HL-60/S4 treated with phorbol 12-myristate 13-acetate at 8.2 ng/mL for 4 days and 3 days (cell line): Measurements from ENCODE around the gene FHAD1.

Experiments used
- in situ Hi-C: fragments of 300-500 bp; cut with MboI; formaldehyde crosslinking; loops from 2 replicates; pipeline ENCODE4 v1.15.0; 2022; ENCODE audit warnings: low sequenced_read_pairs

The FHAD1 gene

DNA sequence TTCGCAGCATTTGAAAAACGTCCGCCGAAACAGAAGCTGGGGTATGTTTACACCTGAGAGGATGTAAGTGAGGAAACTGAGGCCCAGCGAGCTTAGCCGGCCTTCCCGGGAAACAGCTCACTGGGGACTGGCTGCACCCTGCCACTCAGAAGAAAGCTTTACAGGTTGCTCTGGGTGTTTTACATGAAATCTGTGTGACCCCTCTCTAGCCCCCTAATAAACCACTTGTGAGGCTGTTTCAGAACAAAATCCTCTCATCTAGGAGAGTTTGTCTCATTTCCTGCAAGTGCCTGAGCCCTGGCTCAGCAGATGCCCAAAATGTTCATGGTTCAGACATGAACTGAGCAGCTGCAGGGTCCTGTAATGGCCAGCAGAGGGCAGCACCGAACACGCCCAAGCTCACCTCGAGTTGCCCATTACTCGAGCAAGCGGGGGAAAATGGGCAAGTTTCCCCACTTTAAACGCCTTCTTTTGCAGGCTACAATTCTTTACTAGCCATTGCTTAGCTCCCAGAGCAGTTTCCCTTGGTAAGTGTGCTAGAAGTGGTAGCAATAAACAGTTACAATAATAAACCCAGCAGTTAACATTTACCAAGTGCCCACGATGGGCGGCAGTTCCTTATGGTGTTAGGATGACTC is 76.4 kb downstream of the FHAD1 start:
- in situ Hi-C loops: no loop called here

GRCh38 chr1:15323989-15324868 is 77.2 kb downstream of the FHAD1 start:
- in situ Hi-C loops: no loop called here

DNA sequence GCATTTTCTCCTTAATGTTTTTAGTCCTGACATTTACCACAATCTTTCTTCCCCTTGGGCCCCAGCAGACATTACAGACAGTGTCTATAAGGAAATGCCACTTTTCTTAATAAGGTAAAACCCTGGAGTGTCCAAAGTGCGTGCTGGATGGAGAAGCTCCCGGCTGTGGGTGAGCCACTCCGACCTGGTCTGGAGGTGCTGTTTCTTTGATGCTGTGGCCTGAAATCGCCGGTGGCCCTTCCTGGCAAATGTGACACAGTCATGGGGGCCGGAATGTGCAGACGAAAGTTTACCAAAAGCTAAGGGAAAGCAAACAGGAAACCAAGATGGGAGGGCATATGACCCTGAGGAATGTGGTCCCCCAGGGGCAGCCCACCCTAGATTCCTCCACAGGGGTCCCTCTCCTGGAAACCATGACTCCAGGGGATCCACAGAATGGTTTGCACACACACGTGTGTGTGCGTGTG is 77.9 kb downstream of the FHAD1 start:
- in situ Hi-C loops: no loop called here

DNA sequence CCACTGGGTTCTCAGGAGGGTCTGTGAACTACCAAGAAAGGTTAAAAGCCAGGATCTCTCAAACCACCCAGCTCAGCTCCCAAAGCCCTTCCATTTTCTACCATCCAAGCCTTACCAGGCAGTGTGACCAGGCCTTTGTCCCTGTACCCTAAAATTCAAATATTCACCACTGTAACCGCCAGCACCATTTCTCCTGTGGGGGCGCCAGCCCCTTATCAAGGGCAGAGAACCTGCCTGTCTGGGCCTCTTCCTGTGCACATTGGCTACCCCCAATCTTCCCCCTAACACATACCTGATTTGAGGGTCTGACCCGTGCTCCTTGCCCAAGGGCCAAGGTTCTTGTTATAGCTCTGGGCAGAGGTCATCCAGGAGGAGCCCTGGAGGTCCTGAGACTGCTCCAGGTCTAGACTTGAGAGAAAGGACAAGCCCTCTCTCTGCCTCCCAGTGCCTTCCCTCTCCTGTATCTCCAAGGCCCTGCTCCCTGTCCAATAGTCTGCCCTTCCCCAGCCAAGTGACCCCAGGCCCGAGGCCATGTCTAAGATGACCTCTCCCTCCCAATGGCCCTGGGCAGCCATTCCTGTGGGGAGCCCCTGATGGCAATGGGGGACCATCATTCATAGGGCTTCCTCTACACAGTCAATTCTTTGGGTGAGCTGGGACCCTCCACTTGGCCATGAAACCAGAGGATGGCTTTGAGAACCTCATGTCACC is 78.5 kb downstream of the FHAD1 start:
- in situ Hi-C loops: no loop called here

- in situ Hi-C loops: no loop called here
These were observed 79.9 kb downstream of the FHAD1 start for GRCh38 chr1:15326691-15327588.

DNA sequence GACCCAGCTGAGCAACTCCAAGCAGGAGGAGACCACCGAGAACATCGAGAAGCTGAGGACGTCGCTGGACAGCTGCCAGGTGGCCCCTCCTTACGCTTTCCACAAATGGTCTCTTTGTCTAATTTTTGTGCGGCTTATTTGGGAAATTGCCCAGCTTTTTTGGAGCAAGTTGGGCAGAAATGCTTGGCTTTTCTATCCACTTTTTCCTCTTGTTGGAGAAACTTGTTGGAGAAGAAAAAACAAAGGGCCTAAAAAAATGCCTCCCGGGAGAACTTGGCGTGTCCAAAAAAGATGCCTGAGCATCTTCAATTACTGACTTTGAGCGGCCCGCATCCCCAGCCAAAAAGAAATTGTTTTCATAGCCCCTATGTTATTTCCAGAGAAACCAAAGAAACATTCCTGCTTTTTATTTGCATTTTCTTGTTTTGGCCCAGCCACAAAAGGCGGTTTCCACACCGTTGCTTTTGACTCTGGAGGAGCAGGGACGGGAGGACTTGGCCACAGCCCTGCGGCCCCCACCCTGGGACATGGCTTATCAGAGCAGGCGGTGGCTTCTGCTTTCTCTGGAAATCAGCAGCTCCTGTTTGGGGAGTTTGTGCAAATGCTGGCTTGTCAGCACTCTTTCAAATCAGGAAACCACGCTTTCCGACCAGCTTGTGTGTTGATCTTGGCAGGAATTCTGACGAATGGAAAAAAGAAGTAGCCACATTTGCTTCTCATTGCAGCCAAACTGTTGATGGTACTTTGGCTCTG is 81.5 kb downstream of the FHAD1 start:
- in situ Hi-C loops: no loop called here

GRCh38 chr1:15329104-15329820 is 82.2 kb downstream of the FHAD1 start:
- in situ Hi-C loops: no loop called here

DNA sequence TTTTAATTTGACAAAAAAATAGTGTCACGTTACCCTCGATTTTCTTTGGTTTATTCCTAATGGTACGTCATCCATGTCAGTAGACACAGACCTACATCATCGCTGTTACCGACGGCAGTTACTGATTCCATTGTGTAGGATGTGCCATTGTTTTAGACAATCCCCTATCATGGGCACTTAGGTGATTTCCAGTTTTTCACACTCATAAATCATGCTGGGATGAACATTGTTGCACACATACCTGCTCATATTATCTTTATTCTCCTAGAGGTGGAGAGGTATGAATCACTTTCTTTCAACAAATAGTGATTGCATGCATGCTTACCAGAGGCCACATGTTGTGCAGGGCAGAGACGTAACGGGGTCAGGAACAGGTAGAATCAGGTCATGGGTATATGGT is 83.0 kb downstream of the FHAD1 start:
- in situ Hi-C loops: no loop called here

DNA sequence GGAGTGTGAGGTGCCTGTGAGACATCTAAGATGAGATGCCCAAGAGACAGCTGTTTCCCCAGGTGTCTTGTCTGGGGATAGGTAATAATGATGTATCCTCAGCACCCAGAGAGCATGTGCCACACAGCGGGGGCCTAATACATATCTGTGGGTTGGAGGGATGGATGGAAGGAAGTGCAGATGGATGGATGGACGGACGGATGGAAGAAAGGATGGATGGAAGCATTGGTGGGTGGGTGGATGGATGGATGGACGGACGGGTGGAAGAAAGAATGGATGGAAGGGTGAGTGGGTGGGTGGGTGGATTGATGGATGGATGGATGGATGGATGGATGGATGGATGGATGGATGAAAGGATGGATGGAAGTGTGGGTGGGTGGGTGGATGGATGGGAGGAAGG is 84.2 kb downstream of the FHAD1 start:
- in situ Hi-C loops: no loop called here

DNA sequence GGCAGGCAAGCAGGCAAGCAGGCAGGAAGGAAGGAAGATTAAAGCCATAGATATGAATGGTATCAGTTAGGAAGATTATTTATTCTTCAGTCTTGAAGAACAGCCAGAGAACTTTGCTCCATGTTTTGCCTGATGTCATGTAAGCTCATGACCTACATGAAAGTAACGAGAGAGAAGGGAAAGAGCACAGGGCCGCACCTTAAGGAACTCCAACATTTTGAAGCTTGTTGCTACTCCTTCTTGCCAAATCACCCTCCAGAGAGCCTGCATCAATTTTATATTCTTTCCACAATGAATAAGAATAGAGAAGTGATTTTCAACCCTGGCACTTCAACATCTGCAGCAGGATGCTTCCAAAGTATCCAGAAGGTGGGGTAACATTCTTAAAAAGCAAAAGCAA is 84.7 kb downstream of the FHAD1 start:
- in situ Hi-C loops: no loop called here

DNA sequence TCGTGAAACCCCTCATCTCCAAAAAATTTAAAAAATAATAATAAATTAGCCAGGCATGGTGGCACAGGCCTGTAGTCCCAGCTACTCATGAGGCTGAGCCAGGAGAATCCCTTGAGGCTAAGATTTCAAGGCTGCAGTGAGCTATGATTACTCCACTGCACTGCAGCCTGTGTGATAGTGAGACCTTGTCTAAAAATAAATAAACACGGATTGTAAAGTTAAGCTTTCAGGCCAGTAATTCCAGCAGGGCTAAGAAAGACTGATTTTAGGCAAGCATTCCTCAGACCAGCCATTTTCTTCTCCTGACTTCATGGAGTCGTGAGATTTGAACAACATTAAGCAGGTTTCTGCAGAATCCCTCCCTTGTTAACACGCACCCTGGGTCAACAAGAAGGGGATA is 85.5 kb downstream of the FHAD1 start:
- in situ Hi-C loops: no loop called here

DNA sequence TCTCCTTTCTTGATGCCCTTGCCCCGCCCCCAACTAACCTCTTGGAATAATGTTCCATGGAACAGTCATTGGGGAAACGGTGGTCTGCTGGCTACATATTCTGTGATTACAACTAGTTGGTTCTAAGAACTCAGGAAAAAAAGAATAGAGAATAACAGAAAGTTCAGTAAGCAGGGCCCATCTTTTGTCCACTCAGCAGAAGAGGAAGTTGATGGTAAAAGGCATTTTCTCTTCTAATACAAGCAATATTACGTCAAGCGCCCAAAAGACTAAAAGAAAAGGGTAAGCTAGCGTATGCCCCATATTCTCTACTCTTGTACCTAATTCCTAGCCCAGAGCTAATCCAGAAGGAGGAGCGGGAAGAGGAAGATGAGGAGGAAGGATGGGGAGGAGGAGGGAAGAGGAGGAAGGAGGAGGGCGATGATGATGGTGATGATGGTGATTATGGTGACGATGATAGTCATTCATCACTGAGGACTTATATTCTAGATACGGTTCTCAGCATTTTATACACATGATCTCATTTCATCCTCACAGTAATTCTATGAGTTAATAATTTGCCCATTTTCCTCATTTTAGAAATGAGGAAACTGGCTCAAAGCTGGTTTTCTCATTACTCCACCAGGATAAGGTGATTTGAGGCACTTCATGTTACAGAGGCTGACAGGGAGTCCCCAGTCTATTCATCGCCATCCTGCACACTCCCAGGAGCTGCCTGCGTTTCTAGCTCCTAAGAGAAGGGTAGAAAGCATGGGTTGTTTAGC is 86.1 kb downstream of the FHAD1 start:
- in situ Hi-C loops: no loop called here

GRCh38 chr1:15334995-15335394 is 88.0 kb downstream of the FHAD1 start:
- in situ Hi-C loops: no loop called here

DNA sequence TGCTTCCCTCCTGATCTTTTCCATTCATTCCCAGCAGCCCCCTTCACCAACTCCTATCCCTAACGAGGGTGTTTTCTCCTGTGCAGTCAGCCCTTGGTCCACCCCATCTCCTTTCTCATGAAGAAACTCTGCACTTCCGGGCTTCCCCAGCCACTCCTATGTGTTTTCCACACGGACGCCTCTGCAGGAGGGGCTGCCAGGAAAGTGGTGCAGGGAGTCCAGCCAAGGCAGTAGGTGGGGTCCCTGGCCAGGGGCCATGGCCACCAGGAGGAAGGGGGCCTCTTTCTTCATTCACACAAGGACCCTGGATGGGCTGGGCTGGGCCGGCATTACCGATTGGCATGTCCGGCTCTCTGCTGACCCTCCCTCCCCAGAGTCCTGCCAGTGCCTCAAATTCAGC is 89.8 kb downstream of the FHAD1 start:
- in situ Hi-C loops: no loop called here

GRCh38 chr1:15337656-15338402 is 90.8 kb downstream of the FHAD1 start:
- in situ Hi-C loops: no loop called here

DNA sequence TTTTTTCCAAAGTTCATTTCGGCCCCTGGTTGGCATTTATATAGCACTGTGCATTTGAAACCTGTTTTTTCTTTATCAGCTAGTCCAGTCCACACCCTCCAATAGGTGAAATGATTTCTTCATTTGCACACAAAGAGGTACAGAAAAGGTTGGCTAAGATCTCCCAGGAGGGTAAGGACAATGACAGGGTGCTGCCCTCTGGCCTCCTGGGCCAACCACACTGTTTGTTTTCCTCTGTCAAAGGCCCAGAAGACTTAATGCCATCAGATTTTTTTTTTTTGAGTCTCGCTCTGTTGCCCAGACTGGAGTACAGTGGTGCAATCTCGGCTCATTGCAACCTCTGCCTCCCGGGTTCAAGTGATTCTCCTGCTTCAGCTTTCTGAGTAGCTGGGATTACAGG is 92.5 kb downstream of the FHAD1 start:
- in situ Hi-C loops: no loop called here

DNA sequence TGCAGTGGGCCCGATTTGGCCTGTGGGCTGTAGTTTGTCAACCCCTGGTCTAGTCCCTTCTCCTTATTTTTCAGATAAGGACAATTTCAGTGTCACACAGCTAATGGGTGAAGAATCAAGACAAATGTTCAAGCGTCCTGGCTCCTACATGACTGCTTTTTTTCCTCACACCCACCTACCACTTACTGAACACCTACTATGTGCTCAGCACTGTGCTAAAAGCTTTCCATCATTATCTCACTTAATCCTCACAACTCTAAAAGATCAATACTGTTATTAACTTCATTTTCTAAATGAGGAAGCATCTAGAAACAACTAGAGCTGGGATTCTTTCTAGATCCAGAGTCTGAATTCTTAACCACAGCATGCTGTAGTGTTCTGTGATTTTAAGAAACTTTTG is 94.2 kb downstream of the FHAD1 start:
- in situ Hi-C loops: loop anchor here (10.0 kb wide), 1 partner anchor 84 kb away; no protein-coding TSS in a partner anchor
